Stimulated activated CD8-positive, alpha-beta memory T cell treated with anti-CD3 and anti-CD28 coated beads, Interleukin-7, amount 100 ng/mL, for 24 hours (primary cell): ENCODE data around the gene PSD4.

ENCODE experiments used
- DNase-seq: peaks from one replicate; pipeline ENCODE4 v3.0.0-alpha.2; 2020; ENCODE audit warnings: low read depth

Gene PSD4

GRCh38 chr2:113142290-113142689, 31.5 kb upstream of the PSD4 start:
- DNase-seq, result no peak

GRCh38 chr2:113144259-113144658, 29.5 kb upstream of the PSD4 start:
- DNase-seq, result no peak

- no peak for DNase-seq
These were observed 24.9 kb upstream of the PSD4 start for GRCh38 chr2:113148606-113149552.

- DNase-seq, result no peak
These were observed 24.1 kb upstream of the PSD4 start for GRCh38 chr2:113149553-113150257.

- DNase-seq, result no peak
These were observed 23.5 kb upstream of the PSD4 start for GRCh38 chr2:113150258-113150601.

GRCh38 chr2:113155331-113155730, 18.4 kb upstream of the PSD4 start:
- no peak for DNase-seq

- no peak for DNase-seq
These were observed 17.3 kb upstream of the PSD4 start for GRCh38 chr2:113156278-113157117.

- no peak for DNase-seq
These were observed 16.5 kb upstream of the PSD4 start for GRCh38 chr2:113157118-113157896.

GRCh38 chr2:113157897-113158753, 15.6 kb upstream of the PSD4 start:
- DNase-seq, result no peak

- DNase-seq, result no peak
These were observed 14.8 kb upstream of the PSD4 start for GRCh38 chr2:113158884-113159553.

GRCh38 chr2:113160248-113160647, 13.5 kb upstream of the PSD4 start:
- no peak for DNase-seq

- DNase-seq, result no peak
These were observed 12.8 kb upstream of the PSD4 start for GRCh38 chr2:113160962-113161361.

- DNase-seq, result no peak
These were observed 11.6 kb upstream of the PSD4 start for GRCh38 chr2:113162173-113162572.

- no peak for DNase-seq
These were observed 10.9 kb upstream of the PSD4 start for GRCh38 chr2:113162869-113163268.

GRCh38 chr2:113164215-113164929, 9.4 kb upstream of the PSD4 start:
- DNase-seq, result no peak

- no peak for DNase-seq
These were observed 8.7 kb upstream of the PSD4 start for GRCh38 chr2:113164930-113165585.

- DNase-seq, result no peak
These were observed 7.6 kb upstream of the PSD4 start for GRCh38 chr2:113166187-113166645.

GRCh38 chr2:113167115-113167932, 6.4 kb upstream of the PSD4 start:
- no peak for DNase-seq
